IPS-20b (cell line): ENCODE results near the gene SIRT7.
A peak's percentile ranks its signal among the peaks of the same experiment; 100 is the strongest.

Source experiments
- H3K27ac ChIP-seq: one replicate; pipeline ENCODE4 v1.5.1; 2013; ENCODE audit warnings: low read length
- H3K27me3 ChIP-seq: 2 replicates; pipeline ENCODE4 v1.6.1; 2013; ENCODE audit warnings: mild to moderate bottlenecking, low read length, inconsistent platforms; ENCODE audit not compliant: insufficient read depth
- H3K36me3 ChIP-seq: 2 replicates; pipeline ENCODE4 v1.6.1; 2013; ENCODE audit warnings: low read depth, mild to moderate bottlenecking, inconsistent platforms, low read length, moderate library complexity; ENCODE audit not compliant: insufficient read depth
- H3K4me1 ChIP-seq: 2 replicates; pipeline ENCODE4 v1.6.1; 2013; ENCODE audit warnings: mild to moderate bottlenecking, control low read depth, inconsistent platforms, low read length, moderate library complexity; ENCODE audit not compliant: insufficient read depth
- H3K4me3 ChIP-seq: 2 replicates; pipeline ENCODE4 v1.5.1; 2013; ENCODE audit warnings: mild to moderate bottlenecking, low read length, inconsistent platforms
- H3K9ac ChIP-seq: 2 replicates; pipeline ENCODE4 v1.6.1; 2013; ENCODE audit warnings: low read depth, mild to moderate bottlenecking, inconsistent platforms, low read length, moderate library complexity
- H3K9me3 ChIP-seq: 2 replicates; pipeline ENCODE4 v1.6.1; 2013; ENCODE audit warnings: mild to moderate bottlenecking, low read depth, low read length, inconsistent platforms; ENCODE audit not compliant: insufficient read depth

The SIRT7 gene

GRCh38 chr17:81911969-81912368, 6.0 kb downstream of the SIRT7 start:
- peaks cover 6% of the 10 kb centered on the region; the same call in 1 of the 2 replicates for H3K27me3 ChIP-seq
- no peaks in the 10 kb centered on the region for H3K9me3 ChIP-seq
- no peak overlapping the region for H3K9ac ChIP-seq
- H3K4me1 ChIP-seq, result peaks cover 3% of the 10 kb centered on the region; the same call in 1 of the 2 replicates
- H3K36me3 ChIP-seq, result peaks cover 36% of the 10 kb centered on the region
- peak overlapping the region; percentile 56; the same call in 1 of the 2 replicates for H3K4me3 ChIP-seq
- H3K27ac ChIP-seq, result no peak overlapping the region

DNA sequence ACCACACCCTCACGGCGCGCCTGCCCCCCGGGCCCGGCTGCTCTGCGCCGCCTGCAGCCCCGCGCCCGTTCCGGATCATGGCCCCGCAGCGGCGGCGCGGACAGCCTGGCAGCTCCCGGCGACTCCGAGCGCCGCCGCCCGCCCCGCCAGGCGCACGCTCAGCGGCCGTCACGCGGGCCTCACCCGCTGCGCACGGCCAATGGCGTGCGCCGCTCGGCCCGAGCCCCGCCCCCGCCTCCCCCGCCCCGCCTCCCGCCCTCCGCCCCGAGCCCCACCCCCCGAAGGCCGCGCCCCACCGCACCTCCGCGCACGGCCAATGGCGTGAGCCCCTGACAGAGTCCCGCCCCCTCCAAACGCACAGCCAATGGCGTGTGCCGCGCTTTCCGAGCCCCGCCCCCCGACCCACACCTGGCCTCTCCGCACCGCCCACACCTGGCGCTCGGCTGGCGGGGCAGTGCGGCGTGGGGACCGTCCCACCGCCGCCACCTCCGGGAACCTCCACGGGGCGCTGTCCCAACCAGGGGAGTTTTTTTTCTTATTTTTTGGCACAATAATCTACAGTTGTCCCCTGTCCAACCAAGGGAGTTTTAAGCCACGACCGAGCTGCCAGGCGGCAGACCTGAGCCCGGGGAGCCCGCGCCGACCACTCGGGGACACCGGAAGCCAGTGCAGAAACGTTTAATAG, 6.6 kb downstream of the SIRT7 start, which contains the start of gene PCYT2:
Gene PCYT2 (minus strand): TSS at position 123 of the 685 bp plus-strand sequence. CDS start 44 bp downstream, at position 79.
- peak within 1 kb of the TSS; percentile 82 for H3K4me3 ChIP-seq
- H3K27me3 ChIP-seq, result peaks cover 6% of the 10 kb centered on the region; the same call in 1 of the 2 replicates
- no peak within 1 kb of the TSS for H3K27ac ChIP-seq
- no peaks in the 10 kb centered on the region for H3K4me1 ChIP-seq
- H3K9ac ChIP-seq, result peak within 1 kb of the TSS; percentile 68
- H3K9me3 ChIP-seq, result no peaks in the 10 kb centered on the region
- peaks cover 36% of the 10 kb centered on the region for H3K36me3 ChIP-seq

- Histone ChIP-seq H3K36me3 (peaks cover 36% of the 10 kb centered on the region), H3K9ac (peak overlapping the region; percentile 68), H3K27ac (no peak overlapping the region), H3K4me1 (no peaks in the 10 kb centered on the region), H3K4me3 (peak overlapping the region; percentile 82), H3K27me3 (peaks cover 6% of the 10 kb centered on the region; the same call in 1 of the 2 replicates), H3K9me3 (no peaks in the 10 kb centered on the region)
These were observed 7.1 kb downstream of the SIRT7 start for GRCh38 chr17:81910840-81911276.

DNA sequence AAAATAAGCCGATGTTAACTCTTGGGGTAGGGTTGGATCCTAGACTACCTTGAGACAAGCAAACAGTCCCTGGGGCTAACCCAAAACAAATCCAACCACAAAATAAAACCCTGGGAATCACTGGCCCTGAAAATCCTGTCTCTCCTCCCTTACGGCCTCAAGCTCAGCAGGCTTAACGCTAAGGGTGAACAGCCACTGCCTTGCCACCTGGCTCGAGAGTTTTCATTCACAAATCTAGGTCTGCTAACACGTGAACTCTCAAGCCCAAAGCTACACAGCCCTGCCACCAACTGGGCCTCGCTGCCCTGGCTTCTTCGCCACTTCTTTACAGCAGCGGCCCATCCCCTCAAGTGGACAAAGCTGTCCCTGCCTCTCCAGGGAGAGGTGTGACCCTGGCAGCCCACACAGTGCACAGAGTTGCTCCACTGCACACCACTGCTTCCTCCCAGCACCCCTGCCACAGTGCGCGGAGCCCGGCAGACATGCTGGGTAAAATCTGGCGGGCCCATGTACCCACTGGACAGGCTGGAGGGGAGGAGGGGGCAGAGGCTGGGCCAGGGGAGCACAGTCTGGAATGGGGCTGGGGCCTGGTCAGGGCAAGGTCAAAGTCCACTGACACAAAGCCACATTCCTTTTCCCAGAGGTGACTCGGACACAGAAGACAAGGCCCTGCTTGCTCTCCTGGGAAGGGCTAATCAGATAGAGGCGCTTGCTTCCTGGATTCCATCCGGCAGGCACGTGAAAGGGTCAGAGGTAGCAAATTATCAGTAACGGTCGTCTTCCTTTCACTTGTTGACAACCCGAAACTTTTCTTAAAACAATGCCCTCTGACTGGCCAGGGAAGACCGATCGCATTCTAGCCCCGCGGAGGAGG, 7.8 kb downstream of the SIRT7 start:
- Histone ChIP-seq H3K9ac (peak overlapping the region; percentile 68; the same call in 1 of the 2 replicates), H3K4me1 (no peaks in the 10 kb centered on the region), H3K36me3 (peaks cover 32% of the 10 kb centered on the region), H3K4me3 (peak overlapping the region; percentile 82), H3K27ac (no peak overlapping the region), H3K9me3 (no peaks in the 10 kb centered on the region), H3K27me3 (peaks cover 6% of the 10 kb centered on the region; the same call in 1 of the 2 replicates)

GRCh38 chr17:81909231-81909630, 8.7 kb downstream of the SIRT7 start:
- Histone ChIP-seq H3K27ac (no peak overlapping the region), H3K36me3 (peaks cover 22% of the 10 kb centered on the region), H3K9ac (no peak overlapping the region), H3K4me3 (no peak overlapping the region), H3K9me3 (no peaks in the 10 kb centered on the region), H3K27me3 (peaks cover 6% of the 10 kb centered on the region; the same call in 1 of the 2 replicates), H3K4me1 (no peaks in the 10 kb centered on the region)

DNA sequence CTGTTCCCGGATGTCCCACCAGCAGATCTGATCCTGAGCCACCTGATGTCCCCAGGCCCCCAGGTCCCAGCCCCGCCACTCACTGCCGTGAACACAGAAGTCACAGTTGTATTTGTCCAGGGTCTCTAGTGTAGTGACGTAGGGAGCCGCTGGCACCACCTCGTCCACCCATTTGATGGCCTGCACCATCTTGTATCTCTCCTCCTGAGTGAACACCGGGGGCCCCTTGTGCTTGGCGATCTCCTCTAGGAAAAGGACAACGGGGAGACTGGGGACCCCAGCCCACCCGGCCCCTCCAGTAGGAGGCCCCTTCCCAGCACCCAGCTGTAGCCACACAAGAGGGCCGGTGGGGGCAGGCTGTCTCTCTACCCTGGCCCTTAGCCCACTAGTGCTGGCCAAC, 9.2 kb downstream of the SIRT7 start:
- H3K36me3 ChIP-seq, result peaks cover 18% of the 10 kb centered on the region; the same call in 1 of the 2 replicates
- H3K9ac ChIP-seq, result no peak overlapping the region
- H3K9me3 ChIP-seq, result no peaks in the 10 kb centered on the region
- H3K4me3 ChIP-seq, result no peak overlapping the region
- peaks cover 6% of the 10 kb centered on the region; the same call in 1 of the 2 replicates for H3K27me3 ChIP-seq
- H3K27ac ChIP-seq, result no peak overlapping the region
- H3K4me1 ChIP-seq, result no peaks in the 10 kb centered on the region

GRCh38 chr17:81907219-81908145, 10.5 kb downstream of the SIRT7 start:
- H3K9ac ChIP-seq, result no peak overlapping the region
- no peak overlapping the region for H3K27ac ChIP-seq
- H3K27me3 ChIP-seq, result peaks cover 13% of the 10 kb centered on the region
- H3K4me3 ChIP-seq, result no peak overlapping the region
- H3K4me1 ChIP-seq, result no peaks in the 10 kb centered on the region
- H3K36me3 ChIP-seq, result 0 out of 2 replicates have a peak, but pooled peaks cover 7% of the 10 kb centered on the region
- no peaks in the 10 kb centered on the region for H3K9me3 ChIP-seq

DNA sequence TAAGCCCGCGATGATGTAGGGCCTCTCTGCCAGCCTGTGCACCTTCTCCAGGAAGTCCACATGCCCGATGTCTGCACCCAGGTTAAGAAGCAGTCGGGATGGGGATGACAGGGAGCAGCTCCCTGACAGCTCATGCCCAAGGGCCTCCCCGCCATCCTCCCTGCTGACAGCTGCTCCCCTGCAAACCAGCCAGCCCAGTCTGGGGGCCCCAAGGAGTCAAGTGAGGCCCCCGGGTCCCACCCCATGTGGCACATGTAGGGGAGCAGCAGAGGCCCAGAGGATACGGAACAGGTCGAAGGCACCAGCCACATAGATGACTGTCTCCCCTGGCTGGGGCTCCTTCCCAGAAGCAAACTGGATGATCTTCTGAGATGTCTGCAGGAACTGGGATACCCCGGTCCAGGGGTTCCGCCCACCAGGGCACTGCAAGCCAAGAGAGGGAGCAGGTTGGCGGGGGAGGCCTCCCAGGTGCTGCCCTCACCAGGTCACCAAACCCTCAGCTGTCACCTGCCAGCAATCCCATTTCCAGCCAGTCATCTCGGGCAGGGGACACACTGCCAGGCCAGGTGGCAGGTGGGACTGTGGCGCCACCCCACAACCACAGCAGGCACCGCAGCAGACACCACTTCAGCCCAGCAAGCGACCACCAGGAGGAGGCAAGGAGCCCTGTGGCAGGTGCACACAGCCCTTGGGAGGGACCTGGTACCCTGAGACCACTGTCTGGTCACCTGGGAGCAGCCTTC, 11.3 kb downstream of the SIRT7 start:
- Histone ChIP-seq H3K9me3 (no peaks in the 10 kb centered on the region), H3K4me1 (no peaks in the 10 kb centered on the region), H3K27ac (no peak overlapping the region), H3K27me3 (peaks cover 20% of the 10 kb centered on the region), H3K4me3 (no peak overlapping the region), H3K36me3 (0 out of 2 replicates have a peak, but pooled peaks cover 7% of the 10 kb centered on the region), H3K9ac (no peak overlapping the region)

DNA sequence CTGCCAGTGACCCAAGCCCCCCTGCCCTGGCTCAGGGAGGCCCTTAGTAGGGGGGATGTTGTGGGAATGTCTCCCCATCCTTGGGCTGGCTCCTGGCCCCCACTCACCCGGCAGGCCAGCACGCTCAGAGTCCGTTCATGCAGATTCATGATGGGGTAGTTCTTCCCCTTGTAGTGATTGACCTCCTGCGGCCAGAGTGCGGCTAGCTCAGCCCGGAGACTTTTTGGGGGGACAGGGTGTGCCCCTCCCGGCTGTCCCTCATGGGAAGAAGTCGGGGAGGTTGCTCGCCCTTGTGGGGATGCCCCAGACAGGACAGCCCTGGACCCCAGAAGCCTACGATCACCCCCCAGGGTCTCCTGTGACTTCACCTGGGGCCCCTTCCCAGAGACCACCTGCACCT, 12.0 kb downstream of the SIRT7 start:
- peaks cover 26% of the 10 kb centered on the region for H3K27me3 ChIP-seq
- no peak overlapping the region for H3K27ac ChIP-seq
- no peak overlapping the region for H3K4me3 ChIP-seq
- H3K4me1 ChIP-seq, result no peaks in the 10 kb centered on the region
- H3K9ac ChIP-seq, result no peak overlapping the region
- no peaks in the 10 kb centered on the region for H3K9me3 ChIP-seq
- H3K36me3 ChIP-seq, result 0 out of 2 replicates have a peak, but pooled peaks cover 7% of the 10 kb centered on the region

DNA sequence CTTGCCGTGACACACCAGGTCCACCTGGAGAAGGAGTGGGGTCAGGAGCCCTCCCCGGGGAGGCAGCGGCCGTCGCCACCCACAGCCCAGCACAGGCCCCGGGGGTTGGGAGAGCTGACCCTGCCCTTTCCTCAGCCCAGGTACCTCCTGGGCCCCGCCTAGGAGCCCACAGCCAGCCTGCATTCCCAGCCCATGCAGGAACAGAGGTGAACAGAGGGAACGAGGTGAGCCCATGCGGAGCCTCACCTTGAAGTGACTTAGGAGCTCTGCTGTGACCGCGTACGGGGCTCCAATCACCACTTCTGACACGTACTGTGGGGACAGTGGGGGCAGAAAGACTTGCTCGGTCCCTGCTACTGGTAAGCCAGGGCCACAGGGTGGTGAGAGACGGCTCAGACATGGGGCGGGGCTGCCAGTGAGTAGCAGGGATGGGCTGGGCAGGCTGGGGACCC, 12.5 kb downstream of the SIRT7 start:
- Histone ChIP-seq H3K27ac (no peak overlapping the region), H3K27me3 (peaks cover 29% of the 10 kb centered on the region), H3K9me3 (no peaks in the 10 kb centered on the region), H3K4me1 (no peaks in the 10 kb centered on the region), H3K36me3 (0 out of 2 replicates have a peak, but pooled peaks cover 7% of the 10 kb centered on the region), H3K4me3 (no peak overlapping the region), H3K9ac (no peak overlapping the region)
